MM.1S (cell line): ENCODE data around the gene ZFAND2B.

ENCODE experiments used
- DNase-seq: peaks from one replicate; pipeline ENCODE4 v3.0.0-alpha.2; 2015
- H2AFZ ChIP-seq: fragments of 300-600 bp; sonication (generic); 2 replicates; pipeline ENCODE4 v1.6.0; 2016; ENCODE audit warnings: antibody characterized with exemption, low read length
- H3F3A ChIP-seq: fragments of 300-600 bp; sonication (generic); 2 replicates; pipeline ENCODE4 v1.6.1; 2016; ENCODE audit warnings: mild to moderate bottlenecking, antibody characterized with exemption, low read length, moderate library complexity, mixed read lengths; ENCODE audit not compliant: insufficient read depth
- H3K27ac ChIP-seq: fragments of 300-600 bp; sonication (generic); 2 replicates; pipeline ENCODE4 v1.5.1; 2016; ENCODE audit warnings: mild to moderate bottlenecking, low read length
- H3K27me3 ChIP-seq: fragments of 300-600 bp; sonication (generic); replicated peaks from 2 replicates; pipeline ENCODE4 v1.6.0; 2016; ENCODE audit warnings: low read length; ENCODE audit not compliant: insufficient read depth
- H3K36me3 ChIP-seq: fragments of 300-600 bp; sonication (generic); replicated peaks from 2 replicates; pipeline ENCODE4 v1.6.1; 2016; ENCODE audit warnings: mild to moderate bottlenecking, low read length, mixed read lengths; ENCODE audit not compliant: insufficient read depth
- H3K4me1 ChIP-seq: fragments of 300-600 bp; sonication (generic); 2 replicates; pipeline ENCODE4 v1.6.1; 2016; ENCODE audit warnings: low read length, mixed read lengths
- H3K4me2 ChIP-seq: fragments of 300-600 bp; sonication (generic); 2 replicates; pipeline ENCODE4 v1.6.0; 2016; ENCODE audit warnings: low read depth, low read length
- H3K4me3 ChIP-seq: fragments of 300-600 bp; sonication (generic); 2 replicates; pipeline ENCODE4 v1.5.1; 2016; ENCODE audit warnings: low read length, mixed read lengths
- H3K79me2 ChIP-seq: fragments of 300-600 bp; sonication (generic); 2 replicates; pipeline ENCODE4 v1.6.1; 2016; ENCODE audit warnings: mixed run types, low read length, mixed read lengths
- H3K9ac ChIP-seq: fragments of 300-600 bp; sonication (generic); 2 replicates; pipeline ENCODE4 v1.6.1; 2016; ENCODE audit warnings: low read length, mixed read lengths
- H3K9me2 ChIP-seq: fragments of 300-600 bp; sonication (generic); replicated peaks from 2 replicates; pipeline ENCODE4 v1.6.1; 2016; ENCODE audit warnings: mild to moderate bottlenecking, low read length, mixed read lengths; ENCODE audit not compliant: insufficient read depth
- H3K9me3 ChIP-seq: fragments of 300-600 bp; sonication (generic); replicated peaks from 2 replicates; pipeline ENCODE4 v1.6.1; 2016; ENCODE audit warnings: mild to moderate bottlenecking, low read length, mixed read lengths; ENCODE audit not compliant: insufficient read depth
- H4K20me1 ChIP-seq: fragments of 300-600 bp; sonication (generic); 2 replicates; pipeline ENCODE4 v1.6.1; 2016; ENCODE audit warnings: mild to moderate bottlenecking, low read length, moderate library complexity, mixed read lengths; ENCODE audit not compliant: insufficient read depth
- CTCF ChIP-seq: fragments of 300-600 bp; sonication (generic); IDR thresholded peaks from 2 replicates; pipeline ENCODE4 v1.5.1; 2016; ENCODE audit warnings: antibody characterized with exemption, low read length, mixed read lengths
- EZH2 ChIP-seq: fragments of 300-600 bp; sonication (generic); optimal IDR thresholded peaks from 2 replicates; pipeline ENCODE3; 2017; ENCODE audit warnings: low read depth, mild to moderate bottlenecking, antibody characterized with exemption, low read length, mixed read lengths
- EZH2phosphoT487 ChIP-seq: fragments of 300-600 bp; sonication (generic); IDR thresholded peaks from 2 replicates; pipeline ENCODE4 v1.6.1; 2018; ENCODE audit warnings: antibody characterized with exemption, low read length

ZFAND2B gene

GRCh38 chr2:219177552-219178376 lies 28.8 kb upstream of the ZFAND2B start, which contains the start of gene RETREG2:
TSS of gene RETREG2 (plus strand) at chr2:219178275. CDS start at chr2:219178353, 78 bp downstream.
- peak; percentile 92 for DNase-seq
- Histone ChIP-seq H3K4me2 (peak within 1 kb of the TSS; percentile 98), H3F3A (peaks cover 22% of the 10 kb centered on the region), H2AFZ (peak within 1 kb of the TSS; percentile 97), H3K9me3 (no peaks in the 10 kb centered on the region), H4K20me1 (no peaks in the 10 kb centered on the region), H3K9ac (peak within 1 kb of the TSS; percentile 96), H3K36me3 (peaks cover 3% of the 10 kb centered on the region), H3K79me2 (peaks cover 54% of the 10 kb centered on the region), H3K9me2 (no peaks in the 10 kb centered on the region), H3K4me3 (peak within 1 kb of the TSS; percentile 99), H3K27ac (peak within 1 kb of the TSS; percentile 98), H3K27me3 (no peaks in the 10 kb centered on the region), H3K4me1 (peaks cover 13% of the 10 kb centered on the region; the same call in 1 of the 2 replicates)
- TF ChIP-seq EZH2: no peak
- TF ChIP-seq CTCF: no peak
- TF ChIP-seq EZH2phosphoT487: no peak

- DNase-seq: peak; percentile 37
- TF ChIP-seq EZH2phosphoT487 (no peak), CTCF (no peak), EZH2 (no peak)
- peak overlapping the region; percentile 61; the same call in 1 of the 2 replicates for H2AFZ ChIP-seq
- H3K4me1 ChIP-seq: peaks cover 13% of the 10 kb centered on the region; the same call in 1 of the 2 replicates
- no peaks in the 10 kb centered on the region for H3K9me3 ChIP-seq
- H3K4me3 ChIP-seq: peak overlapping the region; percentile 88
- peak overlapping the region; percentile 38; the same call in 1 of the 2 replicates for H3K27ac ChIP-seq
- H3K27me3 ChIP-seq: no peaks in the 10 kb centered on the region
- H3K9me2 ChIP-seq: no peaks in the 10 kb centered on the region
- peak overlapping the region; percentile 76 for H3K4me2 ChIP-seq
- peaks cover 22% of the 10 kb centered on the region for H3F3A ChIP-seq
- H3K36me3 ChIP-seq: peaks cover 4% of the 10 kb centered on the region; the same call in 1 of the 2 replicates
- no peaks in the 10 kb centered on the region for H4K20me1 ChIP-seq
- H3K9ac ChIP-seq: peak overlapping the region; percentile 67
- H3K79me2 ChIP-seq: peaks cover 54% of the 10 kb centered on the region
Measured at GRCh38 chr2:219178377-219179175, 28.0 kb upstream of the ZFAND2B start.

GRCh38 chr2:219179601-219180465 lies 26.7 kb upstream of the ZFAND2B start:
- H4K20me1 ChIP-seq: no peaks in the 10 kb centered on the region
- H3K4me2 ChIP-seq: peak overlapping the region; percentile 76
- no peak overlapping the region; the same call in 1 of the 2 replicates for H3K9ac ChIP-seq
- no peaks in the 10 kb centered on the region for H3K9me3 ChIP-seq
- no peak overlapping the region for H2AFZ ChIP-seq
- H3K27me3 ChIP-seq: no peaks in the 10 kb centered on the region
- no peaks in the 10 kb centered on the region for H3K9me2 ChIP-seq
- H3K4me1 ChIP-seq: peaks cover 13% of the 10 kb centered on the region; the same call in 1 of the 2 replicates
- TF ChIP-seq EZH2 (no peak), EZH2phosphoT487 (no peak), CTCF (no peak)
- H3F3A ChIP-seq: peaks cover 22% of the 10 kb centered on the region
- H3K4me3 ChIP-seq: no peak overlapping the region
- H3K36me3 ChIP-seq: peaks cover 4% of the 10 kb centered on the region; the same call in 1 of the 2 replicates
- peaks cover 41% of the 10 kb centered on the region for H3K79me2 ChIP-seq
- DNase-seq: no peak
- no peak overlapping the region for H3K27ac ChIP-seq
